Cardiac septum (tissue), 1 donor: ENCODE measurements around the gene SOX18. TPM values are rescaled to one million over a fixed set of nuclear protein-coding genes. Genes with fewer than 3 reads are reported as not detected.

Experiments used
- DNase-seq: peaks from one replicate; pipeline ENCODE4 v3.0.0-alpha.2; 2020; ENCODE audit warnings: low spot score
- intact Hi-C: fragments of 100-400 bp; cut with DNase I; formaldehyde crosslinking; loops from one replicate; pipeline ENCODE4 v1.14.0; 2022
- total RNA-seq: library from RNA; stranded (reverse); fragmentation: NEBNext Ultra II Directional; extraction: Animal tissue kit (Norgen Biotek cat#: 25700); gene quantifications from one replicate; pipeline ENCODE4 v1.2.1, GENCODE V29; 2021
- donor health status: DM: no; HTN: no; CAD: no.

Gene SOX18
- total RNA-seq, 1 donor from 2014 or later = 67.0 TPM

DNA sequence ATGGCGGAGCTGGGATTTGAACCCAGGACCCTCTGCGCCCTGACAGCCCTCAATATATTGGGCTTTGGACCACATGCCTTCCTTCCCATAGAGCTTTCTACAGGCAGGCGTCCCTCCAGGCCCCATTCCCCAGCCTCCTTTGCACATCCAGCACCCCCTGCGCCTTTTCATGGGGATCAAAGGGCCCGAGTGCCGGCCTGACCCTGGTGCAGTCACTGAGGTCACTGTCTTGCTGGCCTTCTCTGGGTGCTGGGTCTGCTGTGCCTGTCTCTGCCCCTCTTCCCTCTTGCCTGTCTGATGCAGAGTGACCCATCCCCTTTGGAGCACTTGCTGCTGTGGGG is 32.2 kb upstream of the SOX18 start:
- intact Hi-C loops = no loop called here
- DNase-seq = no peak

DNA sequence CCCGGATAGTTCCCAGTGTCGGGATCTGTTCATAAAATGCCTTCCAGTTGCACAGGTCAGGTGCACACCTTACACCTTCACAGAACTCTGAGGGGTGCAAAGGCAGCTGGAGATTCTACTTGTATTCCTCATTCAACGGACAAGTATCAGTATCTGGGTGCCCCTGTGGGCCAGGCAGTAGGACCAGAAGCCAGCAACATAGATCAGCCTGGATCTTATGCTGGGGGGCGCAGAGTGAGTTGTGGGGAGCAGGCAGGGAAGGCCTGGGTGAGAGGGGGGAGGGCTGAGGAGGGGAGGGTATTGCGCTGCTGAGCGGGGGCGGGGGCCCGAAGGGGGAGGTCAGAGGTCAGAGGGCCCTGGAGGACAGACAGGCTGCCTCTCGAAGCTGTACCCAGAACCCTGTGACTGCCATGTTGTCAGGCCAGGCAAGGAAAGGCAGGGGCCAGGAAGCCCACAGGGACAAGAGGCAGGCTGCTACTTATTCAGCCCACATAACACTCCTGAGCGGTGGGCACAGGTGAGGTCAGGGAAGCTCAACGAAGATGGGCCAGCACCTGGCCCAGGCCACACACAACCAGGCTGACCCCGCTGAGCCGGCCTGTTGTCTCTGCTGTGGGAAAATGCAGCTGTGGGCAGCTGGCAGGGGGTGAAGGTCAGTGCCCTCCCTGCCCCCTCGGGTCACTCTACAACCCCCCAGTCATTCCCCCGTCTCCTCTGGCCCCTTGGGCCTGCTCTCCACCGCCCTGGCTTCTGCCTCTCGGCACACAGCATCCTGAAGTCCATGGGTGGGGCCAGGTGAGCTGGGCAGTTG is 31.6 kb upstream of the SOX18 start:
- intact Hi-C loops = no loop called here
- DNase-seq = no peak

DNA sequence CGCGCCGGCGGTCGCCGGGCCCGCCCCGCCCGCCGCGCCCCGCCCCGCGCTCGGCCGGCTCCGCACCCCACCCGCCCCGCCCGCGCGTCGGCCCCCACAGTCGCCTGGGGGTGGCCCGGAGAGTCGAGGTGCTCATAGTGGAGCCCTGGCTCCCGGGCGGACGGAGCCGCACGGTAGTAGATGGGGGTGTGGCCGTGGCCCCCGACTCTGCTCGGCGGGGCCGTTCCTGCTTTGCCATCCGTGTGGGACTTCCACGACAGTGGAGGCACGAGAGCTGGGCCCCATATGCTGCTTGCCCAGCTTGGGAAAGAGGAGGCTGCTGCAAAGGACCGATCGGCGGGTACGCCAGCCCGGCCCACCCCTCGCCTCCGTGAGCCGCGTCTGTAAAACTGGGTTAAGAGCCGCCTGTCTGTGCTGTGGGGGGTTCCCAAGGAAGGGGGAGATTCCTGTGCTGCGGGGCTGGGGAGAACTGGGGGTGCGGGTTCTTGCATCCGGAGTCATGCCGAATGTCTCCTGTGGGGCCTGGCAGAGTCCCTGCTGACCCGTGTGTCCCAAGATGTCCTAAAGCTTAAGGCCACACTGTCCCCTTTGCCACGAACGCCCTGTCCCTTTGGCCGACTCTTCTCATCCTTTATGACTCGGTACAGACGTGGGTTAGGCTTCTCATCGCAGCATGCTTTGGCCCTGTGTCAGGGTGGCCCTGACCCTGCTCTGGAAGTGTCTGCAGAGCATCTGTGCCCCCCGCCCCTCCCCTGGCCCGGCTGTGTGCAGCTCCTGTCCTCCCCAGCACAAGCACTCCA is 30.8 kb upstream of the SOX18 start, which contains the start of gene OPRL1:
Gene OPRL1 (plus strand): TSS at position 70 of the 800 bp plus-strand sequence. CDS start 12,639 bp downstream, outside the sequence.
- intact Hi-C loops = no loop called here
- DNase-seq = no peak

DNA sequence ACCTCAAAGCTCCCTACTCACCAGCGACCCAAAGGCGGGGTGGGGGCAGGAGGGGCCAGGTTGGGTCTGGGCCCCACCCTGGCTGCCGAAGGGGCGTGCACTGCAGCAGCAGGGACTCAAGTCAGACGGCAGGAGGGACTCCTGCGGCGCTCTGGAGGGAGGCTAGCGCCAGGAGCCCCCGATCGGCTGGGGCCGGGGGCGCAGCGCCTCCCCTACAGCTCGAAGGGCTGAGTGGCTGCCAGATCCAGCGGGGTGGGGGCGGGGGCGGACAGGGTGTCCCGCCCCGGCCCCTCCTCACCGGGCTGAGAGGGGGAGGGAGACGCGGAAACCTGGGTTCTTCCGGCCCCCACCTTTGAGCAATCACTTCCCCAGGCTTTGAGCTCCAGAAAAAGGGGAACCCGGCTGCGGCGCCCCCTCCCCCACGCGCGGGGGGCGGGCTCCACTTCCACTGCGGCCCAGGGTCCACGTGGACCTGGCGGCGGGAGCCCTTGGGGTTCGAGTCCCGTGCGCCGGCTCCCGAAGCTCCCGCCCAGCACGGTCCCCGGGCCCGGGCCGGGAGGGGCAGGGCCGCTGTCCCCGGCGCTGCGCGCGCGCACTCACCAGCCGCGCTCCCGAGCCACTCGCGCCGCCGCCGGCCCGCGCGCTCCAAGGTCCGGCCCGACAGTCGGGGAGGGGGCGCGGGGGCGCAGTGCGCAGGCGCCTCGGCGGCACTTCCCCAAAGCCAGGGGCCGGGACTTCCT is 30.0 kb upstream of the SOX18 start, which contains the start of gene RGS19:
Gene RGS19 (minus strand): TSS at position 246 of the 740 bp plus-strand sequence. CDS start 2,632 bp downstream, outside the sequence.
- peak; percentile 94 for DNase-seq
- intact Hi-C loops = no loop called here

DNA sequence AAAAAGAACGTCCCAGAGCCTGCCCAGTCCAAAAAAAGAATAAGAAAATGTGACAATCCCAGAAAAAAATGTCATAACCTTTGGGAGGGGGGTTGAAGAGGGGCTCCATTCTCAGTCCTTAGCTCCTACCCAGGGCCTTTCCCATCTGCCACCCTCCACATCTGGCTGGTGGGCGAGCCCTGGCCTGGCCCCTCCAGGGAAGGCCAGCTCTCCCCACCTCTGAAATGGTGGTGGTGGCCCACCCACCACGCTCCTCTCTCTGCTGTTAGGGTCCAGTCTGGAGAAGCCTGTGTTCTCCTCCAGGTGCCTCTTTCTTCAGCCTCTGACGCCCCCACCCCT is 29.5 kb upstream of the SOX18 start:
- intact Hi-C loops = no loop called here
- DNase-seq = no peak

DNA sequence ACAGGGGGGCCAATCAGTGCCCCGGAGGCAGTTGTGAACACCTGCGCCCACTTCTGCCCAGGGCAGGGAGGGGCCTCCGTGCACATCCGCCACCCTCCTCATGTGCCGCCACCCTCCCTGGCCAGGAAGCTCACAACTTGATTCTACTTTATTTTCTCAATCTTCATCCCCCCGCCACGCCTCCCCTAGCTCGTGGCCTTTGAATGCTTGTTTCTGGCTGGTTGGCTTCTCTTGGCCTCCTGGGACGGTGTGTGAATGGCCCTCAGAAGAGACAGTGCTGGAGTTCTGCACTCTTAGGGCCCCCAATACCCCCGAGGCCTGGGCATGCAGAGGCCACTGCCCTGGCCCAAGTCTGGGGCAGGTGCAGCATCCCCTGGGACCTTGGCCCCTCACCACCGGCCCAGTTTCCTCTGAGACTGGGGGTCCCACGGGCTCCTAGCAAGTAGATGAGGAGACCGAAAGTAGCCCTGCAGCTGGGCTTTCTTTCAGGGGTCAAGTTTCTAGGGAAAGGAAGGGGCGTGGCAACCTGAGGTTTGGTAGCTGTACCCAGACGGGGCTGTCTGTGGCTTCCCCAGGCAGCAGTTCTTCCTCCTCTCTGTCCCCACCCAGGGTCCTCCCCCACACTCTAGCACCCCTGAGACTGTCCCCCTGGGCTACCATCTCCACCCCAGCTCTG is 28.6 kb upstream of the SOX18 start:
- no peak for DNase-seq
- intact Hi-C loops = no loop called here

DNA sequence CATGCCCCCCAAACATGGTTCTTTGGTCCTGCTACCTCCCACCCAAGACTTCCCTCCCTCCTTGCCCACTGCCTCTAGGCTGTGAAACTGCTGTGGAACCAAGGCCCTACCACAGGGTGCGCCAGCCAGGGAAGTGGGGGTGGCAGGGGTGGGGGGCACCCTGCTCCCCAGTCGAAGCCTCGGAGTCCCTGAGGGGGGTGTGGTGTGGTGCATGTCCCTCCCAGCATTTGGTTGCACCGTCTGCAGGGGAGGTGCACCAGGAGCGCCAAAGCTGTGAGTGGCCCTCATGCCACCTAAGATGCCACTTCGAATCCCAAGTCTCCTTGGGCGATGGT is 28.1 kb upstream of the SOX18 start:
- DNase-seq = no peak
- intact Hi-C loops = no loop called here

DNA sequence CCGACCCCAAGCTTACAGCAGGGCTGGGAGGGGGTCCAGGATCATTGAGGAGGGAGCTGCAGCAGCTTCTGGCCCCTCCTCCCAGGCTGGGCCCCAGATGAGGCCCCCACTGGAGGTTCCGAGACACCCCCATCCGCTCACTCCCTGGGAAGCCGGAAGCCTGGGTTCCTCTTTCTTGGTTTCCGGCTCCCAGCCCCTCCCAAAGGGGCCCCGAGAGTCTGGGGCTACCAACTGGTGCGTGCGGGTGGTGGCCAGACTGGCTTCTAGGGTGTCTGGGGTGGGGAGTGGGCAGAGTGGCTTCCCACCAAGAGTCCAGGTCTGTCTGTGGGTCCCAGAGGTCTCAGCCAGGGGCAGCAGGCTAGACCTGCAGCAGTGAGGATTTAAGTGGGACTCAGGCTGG is 27.7 kb upstream of the SOX18 start:
- peak; percentile 88 for DNase-seq

DNA sequence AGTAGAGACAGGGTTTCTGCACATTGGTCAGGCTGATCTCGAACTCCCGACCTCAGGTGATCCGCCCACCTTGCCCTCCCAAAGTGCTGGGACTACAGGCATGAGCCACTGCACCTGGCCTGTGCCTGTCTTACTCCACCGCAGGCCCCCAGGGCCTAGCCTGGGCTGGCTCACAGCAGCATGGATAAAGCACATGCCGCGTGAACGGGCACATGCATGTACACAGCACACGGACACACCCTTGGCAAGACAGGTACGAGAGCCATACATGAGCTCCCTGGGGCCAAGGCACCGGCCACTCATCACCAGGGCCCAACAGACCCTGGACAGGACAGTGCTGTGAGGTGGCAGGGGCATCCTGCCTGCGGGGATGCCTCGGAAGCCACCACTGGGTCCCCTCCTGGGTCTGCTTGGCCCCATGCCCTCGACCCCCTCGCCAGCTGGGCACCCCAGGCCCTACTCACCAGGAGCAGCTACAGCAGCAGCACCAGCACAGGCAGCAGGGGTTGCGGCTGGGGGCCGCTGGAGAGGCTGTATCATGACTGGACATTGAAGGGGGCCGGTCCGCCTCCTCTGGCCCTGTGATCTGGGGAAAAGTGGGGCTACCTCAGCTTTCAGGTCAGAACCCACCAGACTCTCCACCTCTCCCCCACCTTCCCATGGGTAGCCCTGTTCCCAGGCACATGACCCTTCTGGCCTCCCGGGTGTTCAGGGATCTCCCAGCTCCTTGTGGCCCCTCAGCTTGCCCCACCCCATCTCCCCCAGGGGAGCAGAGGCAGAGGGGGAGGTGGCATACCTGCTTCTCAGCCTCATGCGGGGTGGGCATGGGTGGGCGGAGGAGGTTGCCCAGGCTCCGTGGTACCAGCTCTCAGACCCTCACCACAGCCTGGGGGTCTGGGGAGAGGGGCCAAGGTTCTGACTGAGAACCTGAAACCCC is 26.9 kb upstream of the SOX18 start:
- intact Hi-C loops = no loop called here
- DNase-seq = no peak

More for the DNA sequence above, 27.7 kb upstream of the SOX18 start:
- intact Hi-C loops = no loop called here

DNA sequence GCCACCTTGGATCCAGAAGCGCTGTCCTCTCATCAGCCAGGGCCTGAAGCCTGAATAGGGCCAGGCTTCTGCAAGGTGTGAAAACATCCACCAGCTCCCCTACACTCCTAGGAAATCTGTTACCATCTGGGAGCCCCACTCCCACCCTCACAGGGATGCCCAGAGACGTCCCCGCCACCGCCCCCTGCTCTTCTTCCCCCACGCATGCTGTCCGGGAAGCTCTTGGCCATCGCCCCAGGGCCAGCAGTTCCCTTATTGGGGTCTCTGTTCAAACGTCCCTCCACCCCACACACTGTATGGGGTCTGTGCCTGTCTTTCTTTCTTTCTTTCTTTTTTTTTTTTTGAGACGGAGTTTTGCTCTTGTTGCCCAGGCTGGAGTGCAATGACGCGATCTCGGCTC is 26.1 kb upstream of the SOX18 start:
- intact Hi-C loops = no loop called here
- no peak for DNase-seq

DNA sequence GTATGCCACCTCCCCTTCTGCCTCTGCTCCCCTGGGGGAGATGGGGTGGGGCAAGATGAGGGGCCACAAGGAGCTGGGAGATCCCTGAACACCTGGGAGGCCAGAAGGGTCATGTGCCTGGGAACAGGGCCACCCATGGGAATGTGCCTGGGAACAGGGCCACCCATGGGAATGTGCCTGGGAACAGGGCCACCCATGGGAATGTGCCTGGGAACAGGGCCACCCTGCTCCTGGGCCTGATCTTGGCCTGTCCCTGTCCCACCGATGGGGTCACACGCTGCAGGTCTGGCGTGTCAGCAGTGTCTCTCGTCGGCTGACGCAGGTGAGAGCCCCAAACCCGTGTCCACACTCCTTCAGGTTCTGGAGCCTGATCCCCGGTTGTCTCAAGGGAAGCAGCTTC is 25.5 kb upstream of the SOX18 start:
- DNase-seq = no peak
- intact Hi-C loops = no loop called here

DNA sequence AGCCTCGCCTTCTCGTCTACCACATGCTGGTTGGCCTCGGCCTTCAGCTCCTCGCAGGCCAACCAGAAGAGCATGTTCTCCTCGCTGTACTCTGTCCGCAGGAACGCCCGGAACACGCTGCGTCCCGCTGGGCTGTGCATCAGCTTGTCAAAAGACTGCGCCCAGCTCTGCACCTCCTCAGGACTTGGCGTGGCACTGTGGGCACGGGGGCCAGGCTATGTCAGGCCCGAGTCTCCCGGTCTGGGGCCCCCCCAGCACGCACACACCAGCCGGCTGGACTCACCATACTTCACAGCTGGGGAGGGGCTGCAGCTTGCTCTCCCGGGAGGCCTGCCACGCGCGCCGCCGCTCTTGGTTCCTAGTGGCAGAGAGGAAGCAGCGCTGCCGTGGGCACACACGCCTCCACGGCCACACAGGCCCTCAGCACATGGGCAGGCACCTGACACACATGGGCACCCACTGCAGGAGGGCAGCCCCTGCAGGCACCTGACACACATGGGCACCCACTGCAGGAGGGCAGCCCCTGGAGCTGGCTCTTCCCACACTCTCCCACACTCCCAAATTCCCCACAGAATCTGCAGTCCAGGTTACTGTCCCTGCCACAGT is 24.8 kb upstream of the SOX18 start:
- DNase-seq = no peak
- intact Hi-C loops = no loop called here

DNA sequence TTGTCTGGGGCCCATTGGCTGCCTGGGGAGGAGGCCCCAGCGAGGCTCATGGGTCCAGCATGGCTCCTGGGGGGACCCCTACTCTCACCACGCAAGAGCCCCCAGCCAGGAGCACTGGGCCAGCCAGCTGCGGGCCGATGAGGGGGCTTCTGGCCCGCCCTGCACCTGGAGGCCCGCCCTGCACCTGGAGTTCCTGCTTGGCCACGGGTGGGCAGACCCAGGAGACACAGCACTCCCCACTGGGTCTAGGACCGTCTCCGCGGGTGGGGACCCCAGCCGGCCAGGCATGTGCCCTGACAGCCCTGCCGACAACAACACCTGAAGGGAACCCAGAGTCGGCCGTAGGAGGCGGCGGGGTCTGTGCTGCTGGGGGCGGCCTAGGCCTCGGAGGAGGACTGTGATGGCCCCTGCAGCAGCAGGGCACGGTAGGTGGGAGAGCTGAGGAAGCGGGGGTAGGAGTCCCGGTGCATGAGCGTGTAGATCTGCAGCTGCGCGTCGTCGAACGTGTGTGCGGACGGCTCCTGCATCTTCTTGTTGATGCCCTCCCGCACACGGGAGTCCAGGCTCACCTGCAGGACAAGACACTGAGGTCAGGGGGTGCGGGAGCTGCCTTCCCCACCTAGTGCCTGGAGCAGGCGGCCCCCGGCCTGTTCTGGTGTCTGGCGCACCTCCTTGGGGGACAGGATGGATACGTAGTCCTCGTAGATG is 24.2 kb upstream of the SOX18 start:
- no peak for DNase-seq
- intact Hi-C loops = no loop called here

DNA sequence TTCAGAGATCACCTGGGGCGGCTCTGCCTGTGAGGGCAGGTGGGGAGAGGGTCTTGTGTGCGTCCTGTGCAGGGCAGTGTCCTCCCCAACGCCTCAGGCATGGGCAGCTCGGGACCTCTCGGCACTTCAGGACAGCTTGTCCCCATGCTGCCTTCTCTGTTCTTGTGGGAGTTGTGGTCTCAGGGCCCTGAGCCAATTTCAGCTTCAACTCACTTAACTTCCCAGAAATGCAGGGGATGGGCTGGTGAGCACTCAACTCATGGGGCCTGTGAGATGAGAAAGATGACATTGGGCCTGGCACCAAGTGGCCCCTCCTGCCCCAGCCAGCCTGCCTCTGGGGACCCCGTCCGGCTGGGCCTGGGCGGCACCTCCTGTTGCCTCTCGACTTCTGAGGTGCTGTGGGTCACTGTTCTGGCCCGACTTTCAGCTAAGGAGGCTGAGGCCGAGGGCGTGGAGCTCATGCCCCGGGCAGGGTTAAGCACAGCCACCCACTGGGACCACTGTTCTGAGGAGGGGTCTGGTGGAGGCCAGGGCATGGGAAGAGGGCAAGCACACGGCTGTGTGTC is 23.1 kb upstream of the SOX18 start:
- intact Hi-C loops = no loop called here
- no peak for DNase-seq

DNA sequence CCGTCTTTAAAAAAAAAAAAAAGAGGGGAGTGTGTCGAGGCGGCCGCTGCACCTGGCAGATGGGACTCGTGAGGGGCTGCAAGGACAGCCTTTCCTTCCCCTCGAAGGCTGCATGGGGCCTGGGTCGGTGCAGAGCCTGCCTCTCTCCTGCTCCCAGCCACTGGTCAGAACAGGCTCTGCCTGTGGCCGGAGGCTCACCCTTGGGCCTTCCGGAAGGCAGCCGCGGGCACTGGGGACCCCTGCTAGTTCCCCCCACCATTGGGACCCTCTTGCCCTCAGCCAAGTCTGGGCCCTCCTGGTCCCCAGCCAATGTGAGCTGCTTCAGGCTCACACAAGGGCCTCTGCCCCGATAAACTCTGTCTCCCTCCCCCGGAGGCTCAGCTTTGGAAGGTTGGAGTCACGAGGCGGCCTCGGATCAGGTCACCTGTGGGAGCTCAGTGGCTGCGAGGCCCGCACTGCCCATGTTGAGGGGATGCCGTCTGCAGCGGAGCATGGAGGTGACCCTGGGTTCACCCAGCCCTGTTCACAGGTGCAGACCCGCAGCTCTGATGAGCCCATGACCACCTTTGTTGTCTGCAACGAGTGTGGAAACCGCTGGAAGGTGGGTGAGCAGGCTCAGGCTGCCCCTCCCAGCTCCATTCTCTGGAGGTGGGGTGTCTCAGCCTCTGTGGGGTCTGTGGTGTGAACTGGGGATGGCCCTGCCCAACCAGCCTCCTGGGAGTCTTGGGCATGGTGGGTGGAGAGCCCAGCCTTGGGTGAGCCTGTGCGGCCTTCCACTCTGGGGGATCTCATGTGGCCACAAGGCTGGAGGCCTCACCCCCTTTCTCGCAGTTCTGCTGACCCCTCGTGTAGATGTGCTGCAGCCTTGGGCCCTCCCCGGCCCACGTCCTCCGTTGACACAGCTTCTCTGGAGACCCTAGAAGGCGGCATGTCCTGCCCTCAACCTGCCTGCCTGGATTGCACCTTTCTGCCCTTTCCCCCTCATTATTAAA is 22.2 kb upstream of the SOX18 start:
- DNase-seq = no peak
- intact Hi-C loops = no loop called here

DNA sequence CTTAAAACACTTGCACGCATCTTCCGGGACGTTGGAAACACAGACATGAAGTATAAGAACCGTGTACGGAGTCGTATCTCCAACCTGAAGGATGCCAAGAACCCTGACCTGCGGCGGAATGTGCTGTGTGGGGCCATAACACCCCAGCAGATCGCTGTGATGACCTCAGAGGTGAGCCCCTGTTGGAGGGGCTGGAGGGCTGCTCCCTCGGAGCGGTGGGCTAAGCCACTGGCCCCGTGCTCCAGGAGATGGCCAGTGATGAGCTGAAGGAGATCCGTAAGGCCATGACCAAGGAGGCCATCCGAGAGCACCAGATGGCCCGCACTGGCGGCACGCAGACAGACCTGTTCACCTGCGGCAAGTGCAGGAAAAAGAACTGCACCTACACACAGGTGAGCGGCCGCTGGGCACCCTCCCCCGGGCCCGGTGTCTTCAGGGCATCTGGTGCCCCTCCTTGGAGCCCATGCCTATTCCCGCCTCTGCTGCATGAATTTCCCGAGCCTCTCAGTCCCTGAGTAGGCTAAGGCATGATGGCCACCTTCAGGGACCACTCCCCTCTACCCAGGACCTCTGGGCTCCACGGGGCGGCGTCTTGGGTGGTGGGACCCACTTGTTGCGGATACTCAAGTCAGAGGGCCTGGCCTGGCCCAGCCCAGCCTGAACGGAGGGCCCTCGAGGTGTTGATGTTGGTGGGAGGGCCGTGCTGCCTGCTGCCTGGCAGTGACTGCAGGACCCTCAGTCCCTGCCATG is 21.0 kb upstream of the SOX18 start:
- intact Hi-C loops = no loop called here
- DNase-seq = no peak
